Thoracic aorta endothelial cell (primary cell): ENCODE results near the gene FAM78A. TPM values are rescaled to one million over a fixed set of nuclear protein-coding genes. Genes with fewer than 3 reads are reported as not detected.

ENCODE experiments used
- total RNA-seq: library from RNA; depleted of rRNA; stranded (reverse); fragments of >200 nt; gene quantifications from 2 replicates; pipeline ENCODE4 v1.2.3, GENCODE V29; 2012

FAM78A gene, protein sequence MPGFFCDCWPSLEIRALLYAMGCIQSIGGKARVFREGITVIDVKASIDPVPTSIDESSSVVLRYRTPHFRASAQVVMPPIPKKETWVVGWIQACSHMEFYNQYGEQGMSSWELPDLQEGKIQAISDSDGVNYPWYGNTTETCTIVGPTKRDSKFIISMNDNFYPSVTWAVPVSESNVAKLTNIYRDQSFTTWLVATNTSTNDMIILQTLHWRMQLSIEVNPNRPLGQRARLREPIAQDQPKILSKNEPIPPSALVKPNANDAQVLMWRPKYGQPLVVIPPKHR
- 4.7 and 5.7 TPM in 2 replicates for total RNA-seq

DNA sequence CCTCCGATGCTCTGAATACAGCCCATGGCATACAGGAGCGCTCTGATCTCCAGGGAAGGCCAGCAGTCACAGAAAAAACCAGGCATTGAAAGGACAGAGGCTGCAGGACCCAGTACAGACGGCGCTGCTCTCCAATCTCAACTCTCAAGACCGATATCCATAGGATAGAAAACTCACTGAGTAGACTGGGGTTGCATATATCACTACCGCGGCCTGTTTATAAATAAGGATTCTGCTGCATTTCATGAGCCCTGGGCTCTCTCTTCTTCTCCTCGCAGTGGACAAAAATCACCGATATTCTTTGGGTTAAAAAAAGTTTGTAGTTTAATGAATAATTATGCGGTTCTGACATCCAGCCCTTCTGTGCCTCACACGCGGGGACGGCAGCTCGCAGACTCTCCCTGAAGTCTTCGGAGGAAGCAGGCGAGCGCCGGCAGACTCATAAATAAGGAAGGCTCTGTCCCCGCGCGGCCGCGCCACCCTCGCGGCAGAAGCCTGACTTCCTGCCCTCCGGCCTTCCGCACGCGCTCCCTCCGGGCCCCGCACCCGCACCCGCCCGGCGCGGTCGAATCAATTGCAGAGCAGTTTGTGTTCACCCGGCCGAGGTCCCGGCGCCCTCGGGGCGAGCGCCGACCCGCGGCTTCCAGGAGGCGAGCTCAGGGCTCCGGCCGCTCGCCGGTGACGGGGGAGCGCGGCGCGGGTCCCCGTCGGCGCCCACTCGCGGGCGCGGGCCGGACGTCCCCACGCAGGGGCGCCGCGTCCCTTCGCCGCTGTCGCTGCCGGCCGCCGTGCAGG lies at the start of gene FAM78A:
FAM78A (minus strand) TSS at position 417 of the 795 bp plus-strand sequence; CDS start at position 86, 331 bp downstream.

DNA sequence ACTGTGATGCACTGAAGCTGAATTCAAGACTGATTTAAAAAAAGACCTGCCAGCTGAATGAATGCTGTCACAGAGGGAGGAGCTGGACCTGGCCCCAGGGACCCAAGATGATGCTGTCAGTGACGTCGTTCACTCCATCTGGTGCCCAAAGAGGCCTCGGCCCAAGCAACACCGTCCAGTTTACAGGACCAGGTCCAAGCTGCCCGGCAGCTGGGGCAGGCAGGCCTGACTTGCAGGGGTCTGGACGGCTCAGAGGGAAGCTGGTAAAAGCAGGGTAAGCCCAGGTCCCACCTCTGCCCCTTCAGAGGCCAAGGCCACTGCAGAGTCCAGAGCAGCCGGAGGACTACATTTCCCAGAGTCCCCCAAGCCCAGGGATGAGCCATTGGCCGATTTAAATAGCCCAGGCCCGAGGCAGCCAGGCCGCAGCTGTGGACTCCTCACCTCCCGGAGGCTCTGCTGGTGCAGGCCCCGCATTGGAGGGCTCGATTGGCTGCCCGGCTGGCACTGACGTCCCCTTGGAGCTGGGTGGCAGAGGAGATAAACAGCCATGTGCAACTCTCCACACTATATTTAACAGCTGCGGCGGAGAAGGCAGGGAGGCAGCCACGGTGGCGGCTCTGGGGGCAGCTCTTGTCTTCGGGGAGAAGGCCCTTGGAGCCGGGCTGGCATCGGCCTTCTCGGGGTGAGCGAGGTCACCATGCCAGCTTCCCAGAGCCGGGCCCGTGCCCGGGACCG lies 13.2 kb upstream of the FAM78A start, which contains the start of gene PLPP7:
PLPP7 (plus strand) TSS at position 423 of the 735 bp plus-strand sequence; CDS start at position 698, 275 bp downstream.

Other genes with a start within 250 kb of the FAM78A start
- gene AIF1L, start 180.0 kb downstream of the FAM78A start, total RNA-seq = 41.5 and 49.5 TPM in 2 replicates
- 31.1 and 34.1 TPM in 2 replicates for gene NUP214, start 150.9 kb downstream of the FAM78A start, total RNA-seq
- gene PLPP7, start 13.2 kb upstream of the FAM78A start, total RNA-seq = 0.65 and 2.7 TPM in 2 replicates
- 139 and 164 TPM in 2 replicates for gene PRRC2B, start 117.6 kb upstream of the FAM78A start, total RNA-seq
- gene POMT1, start 226.4 kb upstream of the FAM78A start, total RNA-seq = 22.1 and 25.6 TPM in 2 replicates